Brain pericyte (primary cell): ENCODE results near the gene CNDP2.
"Not testable (repeated sequence)": the region's sequence is repeated elsewhere in the genome, so short reads cannot be mapped to it uniquely, and the experiment has no call there.

ENCODE experiments used
- DNase-seq: peaks from one replicate; pipeline ENCODE4 v3.0.0-alpha.2; 2012; ENCODE audit warnings: low read depth, low spot score

The CNDP2 gene

GRCh38 chr18:74500372-74500771 is 4.2 kb downstream of the CNDP2 start:
- no peak for DNase-seq

DNA sequence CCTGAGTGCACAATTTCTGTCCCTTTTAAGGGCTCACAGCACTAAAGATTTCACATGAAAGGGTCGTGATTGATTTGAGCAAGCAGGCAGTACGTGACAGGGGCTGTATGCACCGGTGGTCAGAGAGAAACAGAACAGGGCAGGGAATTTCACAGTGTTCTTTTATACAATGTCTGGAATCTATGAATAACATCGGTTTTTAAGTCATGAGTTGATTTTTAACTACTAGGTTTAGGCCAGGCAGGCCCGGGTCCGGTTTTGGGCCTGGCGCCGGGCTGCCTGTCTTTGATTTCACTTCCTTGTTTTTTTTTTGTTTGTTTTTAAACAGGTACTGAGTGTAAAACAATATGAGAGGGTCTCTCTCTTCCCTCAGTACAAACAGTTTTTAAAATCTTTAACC is 4.6 kb downstream of the CNDP2 start:
- not testable (repeated sequence) for DNase-seq

GRCh38 chr18:74501386-74501785 is 5.2 kb downstream of the CNDP2 start:
- no peak for DNase-seq

GRCh38 chr18:74503137-74503536 is 7.0 kb downstream of the CNDP2 start:
- DNase-seq = no peak

GRCh38 chr18:74505776-74506175 is 9.6 kb downstream of the CNDP2 start:
- no peak for DNase-seq

DNA sequence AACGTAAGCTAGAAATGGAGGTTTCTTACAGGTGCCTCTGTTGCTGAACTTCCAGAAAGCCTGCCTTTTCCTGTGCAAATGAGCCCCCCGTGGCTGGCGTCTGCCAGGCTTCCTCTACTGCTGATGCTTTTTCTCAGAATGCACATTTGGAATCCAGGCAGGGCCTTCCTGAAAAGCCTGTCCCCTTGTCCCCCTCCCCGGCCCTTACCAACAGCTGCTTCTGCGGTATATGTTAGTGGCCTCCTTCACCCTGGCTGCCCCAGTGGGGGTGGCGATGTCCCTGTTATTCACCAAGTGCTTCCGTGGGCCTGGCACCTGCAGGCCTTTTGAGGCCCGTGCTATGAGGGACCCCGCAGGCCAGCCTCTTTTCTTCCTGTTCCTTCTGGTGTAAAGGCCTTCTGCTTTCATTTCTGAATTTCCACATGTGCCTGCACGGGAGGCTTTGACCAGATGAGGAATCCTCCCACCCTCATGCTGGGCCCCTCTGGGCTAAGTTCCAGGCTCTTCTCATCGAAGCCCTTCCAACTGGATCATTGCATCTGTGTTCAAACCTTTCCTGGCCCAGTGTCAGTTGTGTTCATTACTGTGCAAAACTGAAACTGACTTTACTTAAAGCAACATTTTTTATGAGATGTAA is 10.4 kb downstream of the CNDP2 start:
- DNase-seq = no peak

DNA sequence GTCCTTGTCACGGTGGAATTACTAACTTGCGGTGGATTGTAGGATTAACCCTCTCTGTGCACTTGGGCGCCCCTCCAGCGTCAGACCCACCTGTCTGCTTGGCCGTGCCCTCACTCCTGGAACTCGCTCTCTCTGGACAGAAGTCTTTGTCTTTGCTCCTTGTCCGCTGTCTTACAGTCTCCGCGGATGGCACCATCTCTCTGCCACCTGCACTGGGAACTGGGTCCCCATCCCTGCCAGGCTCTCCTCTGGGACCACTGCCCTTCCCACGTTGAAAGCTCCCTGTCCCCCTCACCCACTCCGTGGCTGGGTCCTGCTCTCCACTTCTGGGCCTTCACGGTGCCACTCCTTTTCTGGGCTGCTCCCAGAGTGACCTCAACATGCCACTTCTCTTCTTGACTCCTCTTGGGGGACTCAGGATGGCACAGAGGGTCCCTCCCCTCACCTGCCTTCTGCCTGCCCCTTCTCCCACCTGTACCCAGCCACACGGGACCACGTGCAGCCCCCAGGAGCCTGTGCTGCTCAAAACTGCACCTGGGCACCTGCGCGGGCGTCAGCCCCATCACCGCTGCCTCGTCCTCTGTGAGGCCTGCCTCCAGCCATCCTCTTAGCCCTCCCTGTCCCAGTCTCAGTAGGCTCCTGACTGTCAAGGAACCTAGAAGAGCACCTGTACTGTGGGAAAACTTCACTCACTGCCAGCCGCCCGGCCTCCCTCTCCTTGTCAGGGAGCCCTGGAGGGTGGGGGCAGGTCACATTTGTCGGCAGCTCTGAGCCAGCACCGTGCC is 11.1 kb downstream of the CNDP2 start:
- no peak for DNase-seq

- no peak for DNase-seq
Measured at GRCh38 chr18:74507927-74508326, 11.8 kb downstream of the CNDP2 start.

DNA sequence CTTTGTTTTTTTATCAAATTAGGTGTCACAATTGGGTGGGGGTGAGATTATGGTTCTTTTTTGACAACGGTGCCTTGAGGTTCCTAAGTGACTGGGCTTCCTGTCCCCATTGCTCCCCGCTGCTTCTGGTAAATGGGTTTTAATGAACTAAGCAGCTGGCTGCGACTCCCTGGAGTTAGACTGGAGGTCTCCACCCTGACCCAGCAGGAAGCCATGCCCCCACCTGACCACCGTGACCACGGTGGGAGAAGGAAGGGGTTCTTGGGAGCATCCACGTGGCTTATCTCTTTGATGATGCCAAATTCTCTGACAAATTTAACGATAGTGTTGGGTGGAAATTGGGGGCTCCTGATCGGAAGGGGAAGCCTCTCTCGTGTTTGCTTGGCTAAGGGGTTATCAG is 12.2 kb downstream of the CNDP2 start:
- DNase-seq = no peak

GRCh38 chr18:74508821-74509225 is 12.7 kb downstream of the CNDP2 start:
- no peak for DNase-seq

DNA sequence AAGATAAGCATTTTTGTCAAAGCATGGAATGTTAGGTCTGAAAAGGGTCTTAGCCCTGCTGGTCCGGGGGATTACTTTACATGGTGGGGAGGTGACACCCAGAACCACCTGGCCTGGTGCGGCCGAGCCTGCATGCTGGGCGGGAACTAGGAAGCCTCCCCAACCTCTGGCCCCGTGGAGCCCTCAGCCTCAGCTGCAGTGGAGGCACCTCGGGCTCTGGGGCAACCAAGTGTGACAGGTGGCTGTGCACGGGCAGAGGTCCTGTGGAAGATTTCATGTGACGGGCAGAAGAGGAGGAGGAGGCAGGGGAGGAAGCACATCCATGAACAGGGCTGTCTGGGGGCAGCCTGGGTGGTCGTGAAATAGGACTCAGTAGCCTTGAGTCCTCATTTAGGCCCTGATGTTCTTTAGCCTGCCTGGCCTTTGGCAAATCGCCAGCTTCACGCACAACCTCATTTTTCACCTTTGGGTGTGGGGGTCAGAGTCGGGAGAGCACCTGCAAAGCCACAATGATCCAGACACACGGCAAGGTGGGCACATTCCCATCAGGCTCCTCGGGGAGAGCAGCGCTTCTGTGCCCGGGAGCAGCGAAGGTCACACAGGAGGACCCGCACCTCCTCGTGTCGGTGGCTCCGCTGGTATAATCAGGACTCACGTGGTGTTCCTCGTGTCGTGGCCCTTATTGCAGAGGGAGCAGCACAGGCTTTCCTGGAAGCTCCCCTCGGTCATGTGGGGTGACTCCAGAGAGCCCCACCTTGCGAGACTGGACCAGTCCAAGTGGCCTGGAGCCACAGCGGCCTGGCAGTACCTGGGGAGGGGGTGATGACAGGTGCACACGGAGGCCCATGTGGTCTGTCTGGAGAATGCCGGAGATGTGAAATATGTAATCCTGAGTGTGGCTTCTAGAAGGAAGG is 13.9 kb downstream of the CNDP2 start:
- no peak for DNase-seq

DNA sequence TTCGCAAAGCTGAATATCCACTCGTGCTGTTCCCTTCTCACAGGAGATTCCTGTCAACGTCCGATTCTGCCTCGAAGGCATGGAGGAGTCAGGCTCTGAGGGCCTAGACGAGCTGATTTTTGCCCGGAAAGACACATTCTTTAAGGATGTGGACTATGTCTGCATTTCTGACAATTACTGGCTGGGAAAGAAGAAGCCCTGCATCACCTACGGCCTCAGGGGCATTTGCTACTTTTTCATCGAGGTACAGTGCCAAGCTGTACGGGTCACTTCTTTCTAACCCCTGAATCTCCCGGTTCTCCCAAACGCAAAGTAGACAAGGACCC is 14.6 kb downstream of the CNDP2 start:
- no peak for DNase-seq

GRCh38 chr18:74511823-74512222 is 15.7 kb downstream of the CNDP2 start:
- DNase-seq = no peak

DNA sequence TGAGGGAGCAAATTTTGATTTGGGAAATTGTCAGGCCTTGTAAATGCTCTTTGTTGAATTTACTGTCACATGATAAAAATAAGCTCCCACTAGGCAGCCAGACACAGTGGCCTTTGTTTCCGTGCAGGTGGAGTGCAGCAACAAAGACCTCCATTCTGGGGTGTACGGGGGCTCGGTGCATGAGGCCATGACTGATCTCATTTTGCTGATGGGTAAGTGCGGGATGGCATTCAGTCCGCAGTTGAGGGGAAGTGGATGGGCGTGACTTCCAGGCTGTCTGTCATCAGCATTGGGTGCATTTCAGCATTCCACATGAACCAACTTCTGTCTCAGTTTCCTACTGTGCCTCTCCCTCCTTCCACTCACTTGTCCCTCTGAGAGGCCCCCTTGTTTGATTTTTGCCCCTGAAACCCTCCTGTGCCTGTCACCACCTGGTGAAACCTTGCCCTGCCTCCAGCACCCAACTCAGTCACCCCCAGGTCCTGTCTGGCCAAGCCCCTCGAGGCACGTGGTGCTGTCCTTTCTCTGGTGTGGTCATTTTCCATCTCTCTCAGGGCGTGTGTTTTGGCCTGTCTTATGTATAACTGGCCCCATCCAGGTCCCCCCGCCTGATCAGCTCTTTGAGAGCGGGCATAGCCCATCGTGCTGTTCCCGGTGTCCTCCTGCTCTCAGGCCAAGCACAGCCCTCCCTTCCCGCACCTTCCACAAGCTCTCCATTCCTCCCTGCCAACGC is 16.3 kb downstream of the CNDP2 start:
- no peak for DNase-seq

DNA sequence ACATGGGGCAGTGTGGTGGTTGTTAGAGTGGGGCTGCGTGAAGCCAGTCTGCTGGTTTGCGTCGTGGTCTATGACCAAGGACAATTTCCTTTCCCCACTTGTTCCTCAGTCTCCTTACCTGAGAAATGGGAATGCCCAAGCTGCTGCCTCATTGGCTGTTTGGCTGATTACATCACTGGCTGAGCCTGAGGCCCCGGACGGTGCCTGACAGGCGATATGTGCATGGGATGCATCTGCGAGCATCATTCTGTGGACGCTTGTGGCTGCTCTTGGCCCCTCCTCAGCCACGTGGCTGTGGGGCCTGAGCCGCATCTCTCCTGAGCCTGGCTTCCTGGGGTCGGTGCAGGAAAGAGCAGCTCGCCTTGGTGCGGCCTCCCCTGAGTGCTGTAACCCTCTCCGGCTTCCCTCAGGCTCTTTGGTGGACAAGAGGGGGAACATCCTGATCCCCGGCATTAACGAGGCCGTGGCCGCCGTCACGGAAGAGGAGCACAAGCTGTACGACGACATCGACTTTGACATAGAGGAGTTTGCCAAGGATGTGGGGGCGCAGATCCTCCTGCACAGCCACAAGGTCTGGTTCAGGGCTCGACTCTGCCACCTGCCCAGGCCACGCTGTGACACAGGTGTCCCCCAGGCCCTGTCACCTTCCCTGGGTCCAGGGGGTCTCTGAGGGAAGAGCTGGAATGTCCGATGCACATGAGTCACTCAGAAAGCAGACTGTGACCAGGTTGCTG is 17.2 kb downstream of the CNDP2 start:
- DNase-seq = no peak

- DNase-seq = no peak
Measured at GRCh38 chr18:74513883-74514205, 17.7 kb downstream of the CNDP2 start.

- no peak for DNase-seq
Measured at GRCh38 chr18:74514860-74515495, 18.8 kb downstream of the CNDP2 start.

GRCh38 chr18:74515620-74516231 is 19.6 kb downstream of the CNDP2 start:
- DNase-seq = no peak

DNA sequence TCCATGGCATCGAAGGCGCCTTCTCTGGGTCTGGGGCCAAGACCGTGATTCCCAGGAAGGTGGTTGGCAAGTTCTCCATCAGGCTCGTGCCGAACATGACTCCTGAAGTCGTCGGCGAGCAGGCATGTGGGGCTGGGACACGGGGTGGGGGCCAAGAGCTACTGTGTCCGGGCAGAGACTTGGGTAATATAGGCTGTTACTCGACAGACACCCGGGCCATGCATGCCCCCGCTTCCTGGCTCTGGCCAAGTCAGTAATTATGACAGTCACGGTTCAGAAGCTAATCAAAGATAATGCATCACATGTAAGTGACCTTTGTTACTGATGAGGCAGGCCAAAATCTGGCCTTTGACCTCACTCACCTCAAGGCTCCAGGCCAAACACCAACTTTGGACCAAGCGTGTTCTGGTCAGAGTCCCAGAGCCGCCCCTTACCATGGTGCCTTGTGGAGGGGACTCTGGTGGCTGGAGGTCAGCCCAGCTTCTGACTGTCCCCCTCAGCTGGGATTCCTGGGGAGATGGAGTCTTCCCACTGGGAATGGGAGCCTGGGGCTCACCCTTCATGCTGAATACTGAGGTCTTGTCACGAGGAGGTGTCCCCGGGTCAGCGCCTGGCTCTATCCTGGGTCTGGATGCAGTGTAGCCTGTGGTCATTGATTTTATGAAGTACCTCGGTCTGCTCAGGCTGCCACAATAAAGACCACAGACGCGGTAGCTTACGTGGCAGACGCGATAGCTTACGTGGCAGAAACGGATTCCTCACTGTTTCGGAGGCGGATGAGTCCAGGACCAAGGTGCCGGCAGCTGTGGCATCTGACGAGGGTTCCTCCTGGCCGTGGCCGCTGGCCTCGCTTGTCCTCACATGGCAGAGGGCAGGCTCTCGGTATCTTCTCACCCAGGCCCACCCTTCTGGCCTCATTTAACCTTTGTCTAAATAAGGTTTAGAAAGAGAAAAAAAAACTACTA is 20.4 kb downstream of the CNDP2 start:
- DNase-seq = no peak
